SK-N-SH treated with all-trans-retinoic acid at 6 μM for 48 hours (cell line): ENCODE data around the gene TMEM151B.

Source experiments
- ATAC-seq: fragments of 200-7000 bp; cut with Tn5 transposase; 3 replicates; pipeline ENCODE4 v1.9.1; 2020; ENCODE audit warnings: mild to moderate bottlenecking, moderate library complexity
- ARNTL ChIP-seq: fragments of 450-650 bp; formaldehyde crosslinking; IDR thresholded peaks from 2 replicates; pipeline ENCODE4 v1.5.0; 2020; ENCODE audit warnings: low read depth, mild to moderate bottlenecking, moderate library complexity, borderline replicate concordance
- BACH2 ChIP-seq: fragments of 250-450 bp; sonication (Bioruptor Pico); IDR thresholded peaks from 2 replicates; pipeline ENCODE4 v1.9.0; 2021; ENCODE audit warnings: mild to moderate bottlenecking, borderline replicate concordance
- CSDC2 ChIP-seq: fragments of 250-450 bp; sonication (Bioruptor Pico); IDR thresholded peaks from 2 replicates; pipeline ENCODE4 v1.5.0; 2020; ENCODE audit warnings: mild to moderate bottlenecking, moderate library complexity
- ESRRG ChIP-seq: fragments of 250-450 bp; sonication (Bioruptor Pico); IDR thresholded peaks from 2 replicates; pipeline ENCODE4 v1.6.1; 2021; ENCODE audit warnings: mild to moderate bottlenecking
- ISL1 ChIP-seq: fragments of 250-450 bp; sonication (Bioruptor Pico); IDR thresholded peaks from 2 replicates; pipeline ENCODE4 v2.1.2; 2022; ENCODE audit warnings: mild to moderate bottlenecking, moderate library complexity
- OSR1 ChIP-seq: fragments of 250-450 bp; sonication (Bioruptor Pico); IDR thresholded peaks from 2 replicates; pipeline ENCODE4 v1.8.0; 2022; ENCODE audit warnings: moderate library complexity, mild to moderate bottlenecking, inconsistent platforms
- PPARA ChIP-seq: fragments of 250-450 bp; sonication (Bioruptor Pico); IDR thresholded peaks from 2 replicates; pipeline ENCODE4 v1.5.0; 2020; ENCODE audit warnings: mild to moderate bottlenecking, borderline replicate concordance
- RARB ChIP-seq: fragments of 250-450 bp; sonication (Bioruptor Pico); IDR thresholded peaks from 2 replicates; pipeline ENCODE4 v1.8.0; 2021; ENCODE audit warnings: mild to moderate bottlenecking, moderate library complexity
- SNAI2 ChIP-seq: fragments of 250-450 bp; sonication (Bioruptor Pico); IDR thresholded peaks from 2 replicates; pipeline ENCODE4 v1.5.0; 2020; ENCODE audit warnings: mild to moderate bottlenecking, moderate library complexity
- TCF4 ChIP-seq: fragments of 250-450 bp; sonication (Bioruptor Pico); IDR thresholded peaks from 2 replicates; pipeline ENCODE4 v1.8.0; 2021; ENCODE audit warnings: mild to moderate bottlenecking, moderate library complexity, borderline replicate concordance
- TOX ChIP-seq: fragments of 250-450 bp; sonication (Bioruptor Pico); IDR thresholded peaks from 2 replicates; pipeline ENCODE4 v1.8.0; 2021; ENCODE audit warnings: mild to moderate bottlenecking, moderate library complexity, borderline replicate concordance
- ZC3H10 ChIP-seq: fragments of 250-450 bp; sonication (Bioruptor Pico); IDR thresholded peaks from 2 replicates; pipeline ENCODE4 v1.5.1; 2021; ENCODE audit warnings: mild to moderate bottlenecking, moderate library complexity
- ZFP3 ChIP-seq: fragments of 250-450 bp; sonication (Bioruptor Pico); IDR thresholded peaks from 2 replicates; pipeline ENCODE4 v1.5.0; 2020; ENCODE audit warnings: mild to moderate bottlenecking, moderate library complexity
- ZFP30 ChIP-seq: fragments of 450-650 bp; formaldehyde crosslinking; IDR thresholded peaks from 2 replicates; pipeline ENCODE4 v1.5.0; 2022; ENCODE audit warnings: mild to moderate bottlenecking, moderate library complexity
- ZNF70 ChIP-seq: fragments of 450-650 bp; formaldehyde crosslinking; IDR thresholded peaks from 2 replicates; pipeline ENCODE4 v1.5.0; 2020; ENCODE audit warnings: mild to moderate bottlenecking, moderate library complexity
- ZNF8 ChIP-seq: fragments of 450-650 bp; formaldehyde crosslinking; IDR thresholded peaks from 2 replicates; pipeline ENCODE4 v1.5.0; 2020; ENCODE audit warnings: mild to moderate bottlenecking, moderate library complexity
- TF ChIP-seq, protein P1 (sequence below): fragments of 250-450 bp; sonication (Bioruptor Pico); IDR thresholded peaks from 2 replicates; pipeline ENCODE4 v1.8.0; 2020; ENCODE audit warnings: mild to moderate bottlenecking, moderate library complexity, borderline replicate concordance
- TF ChIP-seq, protein P2 (sequence below): fragments of 250-450 bp; sonication (Bioruptor Pico); IDR thresholded peaks from 2 replicates; pipeline ENCODE4 v1.5.1; 2021; ENCODE audit warnings: mild to moderate bottlenecking, moderate library complexity
- TF ChIP-seq, protein P3 (sequence below): fragments of 250-450 bp; sonication (Bioruptor Pico); IDR thresholded peaks from 2 replicates; pipeline ENCODE4 v1.8.0; 2021; ENCODE audit warnings: low read depth, mild to moderate bottlenecking, moderate library complexity, borderline replicate concordance
- TF ChIP-seq, protein P4 (sequence below): fragments of 250-450 bp; sonication (Bioruptor Pico); IDR thresholded peaks from 2 replicates; pipeline ENCODE4 v1.5.0; 2020; ENCODE audit warnings: mild to moderate bottlenecking, moderate library complexity
- TF ChIP-seq, protein P5 (sequence below): fragments of 250-450 bp; sonication (Bioruptor Pico); IDR thresholded peaks from 2 replicates; pipeline ENCODE4 v1.5.1; 2020; ENCODE audit warnings: low read depth, mild to moderate bottlenecking, moderate library complexity

Gene TMEM151B

DNA sequence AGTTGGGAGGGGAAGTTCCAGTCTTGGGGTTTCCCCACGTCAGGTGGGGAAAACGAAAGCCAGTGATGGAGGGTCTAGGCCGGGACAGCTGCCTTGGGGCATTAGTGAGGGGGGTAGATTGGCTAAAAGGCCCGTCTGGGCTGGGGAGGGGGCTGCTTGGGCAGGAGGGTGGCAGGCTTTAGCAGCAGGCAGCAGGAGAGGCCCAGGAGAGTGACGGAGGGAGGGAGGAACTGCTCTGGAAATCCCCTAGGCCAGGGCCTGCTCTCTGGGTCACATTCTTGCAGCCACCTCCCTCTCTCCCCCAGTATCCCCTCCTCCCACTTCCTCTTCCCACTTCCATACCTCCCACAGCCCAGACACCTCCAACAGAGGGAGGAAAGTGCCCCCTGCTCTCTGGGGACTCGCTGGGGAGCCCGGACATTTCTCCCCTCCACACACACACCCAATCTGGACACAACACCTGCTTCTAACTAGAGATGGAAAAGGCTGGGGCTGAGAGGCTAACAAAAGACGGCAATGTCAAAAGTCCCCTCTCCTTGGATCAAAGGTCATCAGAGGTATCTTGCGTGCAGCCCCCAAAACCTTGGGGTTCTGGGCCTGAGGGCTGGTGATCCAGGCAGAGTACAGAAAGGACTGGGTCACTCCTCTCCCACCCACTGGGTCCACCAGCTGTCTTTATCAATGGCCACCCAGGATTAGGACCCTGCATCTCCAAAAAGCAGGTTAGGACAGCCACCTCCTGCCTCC is 6.7 kb upstream of the TMEM151B start:
- no peak for ATAC-seq
- TF ChIP-seq ZFP30 (CRISPR knock-in tag) (no peak), SNAI2 (CRISPR knock-in tag) (no peak), ISL1 (no peak), ESRRG (CRISPR knock-in tag) (no peak), RARB (CRISPR knock-in tag) (no peak), ZNF70 (CRISPR knock-in tag) (no peak), BACH2 (no peak), ZFP3 (CRISPR knock-in tag) (no peak), CSDC2 (CRISPR knock-in tag) (no peak), OSR1 (CRISPR knock-in tag) (no peak), PPARA (no peak), ARNTL (CRISPR knock-in tag) (no peak)
- TF ChIP-seq, protein P1, sequence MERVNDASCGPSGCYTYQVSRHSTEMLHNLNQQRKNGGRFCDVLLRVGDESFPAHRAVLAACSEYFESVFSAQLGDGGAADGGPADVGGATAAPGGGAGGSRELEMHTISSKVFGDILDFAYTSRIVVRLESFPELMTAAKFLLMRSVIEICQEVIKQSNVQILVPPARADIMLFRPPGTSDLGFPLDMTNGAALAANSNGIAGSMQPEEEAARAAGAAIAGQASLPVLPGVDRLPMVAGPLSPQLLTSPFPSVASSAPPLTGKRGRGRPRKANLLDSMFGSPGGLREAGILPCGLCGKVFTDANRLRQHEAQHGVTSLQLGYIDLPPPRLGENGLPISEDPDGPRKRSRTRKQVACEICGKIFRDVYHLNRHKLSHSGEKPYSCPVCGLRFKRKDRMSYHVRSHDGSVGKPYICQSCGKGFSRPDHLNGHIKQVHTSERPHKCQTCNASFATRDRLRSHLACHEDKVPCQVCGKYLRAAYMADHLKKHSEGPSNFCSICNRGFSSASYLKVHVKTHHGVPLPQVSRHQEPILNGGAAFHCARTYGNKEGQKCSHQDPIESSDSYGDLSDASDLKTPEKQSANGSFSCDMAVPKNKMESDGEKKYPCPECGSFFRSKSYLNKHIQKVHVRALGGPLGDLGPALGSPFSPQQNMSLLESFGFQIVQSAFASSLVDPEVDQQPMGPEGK, result no peak
- TF ChIP-seq, protein P2, sequence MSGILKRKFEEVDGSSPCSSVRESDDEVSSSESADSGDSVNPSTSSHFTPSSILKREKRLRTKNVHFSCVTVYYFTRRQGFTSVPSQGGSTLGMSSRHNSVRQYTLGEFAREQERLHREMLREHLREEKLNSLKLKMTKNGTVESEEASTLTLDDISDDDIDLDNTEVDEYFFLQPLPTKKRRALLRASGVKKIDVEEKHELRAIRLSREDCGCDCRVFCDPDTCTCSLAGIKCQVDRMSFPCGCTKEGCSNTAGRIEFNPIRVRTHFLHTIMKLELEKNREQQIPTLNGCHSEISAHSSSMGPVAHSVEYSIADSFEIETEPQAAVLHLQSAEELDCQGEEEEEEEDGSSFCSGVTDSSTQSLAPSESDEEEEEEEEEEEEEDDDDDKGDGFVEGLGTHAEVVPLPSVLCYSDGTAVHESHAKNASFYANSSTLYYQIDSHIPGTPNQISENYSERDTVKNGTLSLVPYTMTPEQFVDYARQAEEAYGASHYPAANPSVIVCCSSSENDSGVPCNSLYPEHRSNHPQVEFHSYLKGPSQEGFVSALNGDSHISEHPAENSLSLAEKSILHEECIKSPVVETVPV (CRISPR knock-in tag), result no peak
- TF ChIP-seq, protein P3, sequence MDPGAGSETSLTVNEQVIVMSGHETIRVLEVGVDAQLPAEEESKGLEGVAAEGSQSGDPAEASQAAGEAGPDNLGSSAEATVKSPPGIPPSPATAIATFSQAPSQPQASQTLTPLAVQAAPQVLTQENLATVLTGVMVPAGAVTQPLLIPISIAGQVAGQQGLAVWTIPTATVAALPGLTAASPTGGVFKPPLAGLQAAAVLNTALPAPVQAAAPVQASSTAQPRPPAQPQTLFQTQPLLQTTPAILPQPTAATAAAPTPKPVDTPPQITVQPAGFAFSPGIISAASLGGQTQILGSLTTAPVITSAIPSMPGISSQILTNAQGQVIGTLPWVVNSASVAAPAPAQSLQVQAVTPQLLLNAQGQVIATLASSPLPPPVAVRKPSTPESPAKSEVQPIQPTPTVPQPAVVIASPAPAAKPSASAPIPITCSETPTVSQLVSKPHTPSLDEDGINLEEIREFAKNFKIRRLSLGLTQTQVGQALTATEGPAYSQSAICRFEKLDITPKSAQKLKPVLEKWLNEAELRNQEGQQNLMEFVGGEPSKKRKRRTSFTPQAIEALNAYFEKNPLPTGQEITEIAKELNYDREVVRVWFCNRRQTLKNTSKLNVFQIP (CRISPR knock-in tag), result no peak
- TF ChIP-seq, protein P4, sequence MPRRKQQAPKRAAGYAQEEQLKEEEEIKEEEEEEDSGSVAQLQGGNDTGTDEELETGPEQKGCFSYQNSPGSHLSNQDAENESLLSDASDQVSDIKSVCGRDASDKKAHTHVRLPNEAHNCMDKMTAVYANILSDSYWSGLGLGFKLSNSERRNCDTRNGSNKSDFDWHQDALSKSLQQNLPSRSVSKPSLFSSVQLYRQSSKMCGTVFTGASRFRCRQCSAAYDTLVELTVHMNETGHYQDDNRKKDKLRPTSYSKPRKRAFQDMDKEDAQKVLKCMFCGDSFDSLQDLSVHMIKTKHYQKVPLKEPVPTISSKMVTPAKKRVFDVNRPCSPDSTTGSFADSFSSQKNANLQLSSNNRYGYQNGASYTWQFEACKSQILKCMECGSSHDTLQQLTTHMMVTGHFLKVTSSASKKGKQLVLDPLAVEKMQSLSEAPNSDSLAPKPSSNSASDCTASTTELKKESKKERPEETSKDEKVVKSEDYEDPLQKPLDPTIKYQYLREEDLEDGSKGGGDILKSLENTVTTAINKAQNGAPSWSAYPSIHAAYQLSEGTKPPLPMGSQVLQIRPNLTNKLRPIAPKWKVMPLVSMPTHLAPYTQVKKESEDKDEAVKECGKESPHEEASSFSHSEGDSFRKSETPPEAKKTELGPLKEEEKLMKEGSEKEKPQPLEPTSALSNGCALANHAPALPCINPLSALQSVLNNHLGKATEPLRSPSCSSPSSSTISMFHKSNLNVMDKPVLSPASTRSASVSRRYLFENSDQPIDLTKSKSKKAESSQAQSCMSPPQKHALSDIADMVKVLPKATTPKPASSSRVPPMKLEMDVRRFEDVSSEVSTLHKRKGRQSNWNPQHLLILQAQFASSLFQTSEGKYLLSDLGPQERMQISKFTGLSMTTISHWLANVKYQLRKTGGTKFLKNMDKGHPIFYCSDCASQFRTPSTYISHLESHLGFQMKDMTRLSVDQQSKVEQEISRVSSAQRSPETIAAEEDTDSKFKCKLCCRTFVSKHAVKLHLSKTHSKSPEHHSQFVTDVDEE (CRISPR knock-in tag), result no peak

DNA sequence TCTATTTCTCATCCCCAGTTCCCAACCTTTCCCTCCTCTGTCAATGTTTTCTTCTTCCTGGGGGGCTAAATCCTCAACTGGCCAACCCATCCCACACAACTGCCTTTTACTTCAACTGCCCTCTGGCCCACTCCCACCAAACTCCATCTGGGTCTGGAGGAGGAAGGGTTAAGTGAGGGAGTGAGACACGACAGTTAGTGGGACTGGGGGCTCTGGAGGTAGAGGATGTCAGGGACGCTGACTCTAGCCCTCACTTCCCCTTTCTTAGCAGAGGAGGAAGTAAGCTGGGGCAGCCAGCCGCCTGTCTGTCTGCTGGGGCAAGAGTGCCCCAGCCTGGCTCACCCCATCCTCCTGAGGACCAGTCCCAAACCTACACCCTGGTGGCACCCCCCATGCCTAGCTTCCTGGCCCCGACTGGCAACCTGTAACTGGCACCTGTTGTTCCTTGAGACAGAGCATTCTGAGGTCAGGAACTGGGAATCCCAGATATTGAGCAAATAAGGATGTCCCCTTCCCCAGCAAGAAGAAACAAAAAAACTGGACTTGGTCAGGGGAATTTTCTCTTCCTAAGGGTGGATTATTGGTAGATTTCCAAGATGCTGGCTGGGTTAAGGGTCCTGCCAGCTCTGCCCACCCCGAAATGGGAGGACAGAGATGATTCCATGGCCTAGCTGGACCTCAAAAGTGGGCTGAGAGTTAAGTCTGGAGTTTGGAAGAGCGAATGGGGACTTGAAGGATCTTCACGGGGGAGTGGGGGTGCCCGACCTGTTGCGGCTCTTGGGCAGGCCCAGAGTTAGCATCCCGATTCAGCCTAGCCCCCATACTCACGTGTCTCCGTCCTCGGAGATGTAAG is 5.9 kb upstream of the TMEM151B start:
- ATAC-seq, result peak; percentile 25
- TF ChIP-seq TOX (CRISPR knock-in tag) (no peak), ZNF8 (CRISPR knock-in tag) (no peak), ZNF70 (CRISPR knock-in tag) (no peak), ZFP3 (CRISPR knock-in tag) (no peak), OSR1 (CRISPR knock-in tag) (no peak), TCF4 (CRISPR knock-in tag) (no peak), ZC3H10 (CRISPR knock-in tag) (no peak), RARB (CRISPR knock-in tag) (no peak)
- TF ChIP-seq, protein P5, sequence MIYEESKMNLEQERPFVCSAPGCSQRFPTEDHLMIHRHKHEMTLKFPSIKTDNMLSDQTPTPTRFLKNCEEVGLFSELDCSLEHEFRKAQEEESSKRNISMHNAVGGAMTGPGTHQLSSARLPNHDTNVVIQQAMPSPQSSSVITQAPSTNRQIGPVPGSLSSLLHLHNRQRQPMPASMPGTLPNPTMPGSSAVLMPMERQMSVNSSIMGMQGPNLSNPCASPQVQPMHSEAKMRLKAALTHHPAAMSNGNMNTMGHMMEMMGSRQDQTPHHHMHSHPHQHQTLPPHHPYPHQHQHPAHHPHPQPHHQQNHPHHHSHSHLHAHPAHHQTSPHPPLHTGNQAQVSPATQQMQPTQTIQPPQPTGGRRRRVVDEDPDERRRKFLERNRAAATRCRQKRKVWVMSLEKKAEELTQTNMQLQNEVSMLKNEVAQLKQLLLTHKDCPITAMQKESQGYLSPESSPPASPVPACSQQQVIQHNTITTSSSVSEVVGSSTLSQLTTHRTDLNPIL (CRISPR knock-in tag), result no peak
- TF ChIP-seq, protein P1, result no peak
- TF ChIP-seq, protein P4 (CRISPR knock-in tag), result no peak
- TF ChIP-seq, all 23 proteins: peak for 0
